ENCODE results near the gene SHANK1.
A peak's percentile ranks its signal among the peaks of the same experiment; 100 is the strongest.

The SHANK1 gene

GRCh38 chr19:50633973-50634372, 85.6 kb downstream of the SHANK1 start:
- in situ Hi-C loops (cut with MboI; ENCODE audit: low sequenced_read_pairs, unreplicated experiment), result no loop called here
- TF ChIP-seq CTCF (IDR thresholded peaks at IDR 0.05; ENCODE audit: borderline replicate concordance, control extremely low read depth, extremely low read depth, insufficient read depth, missing control alignments), result no peak
- no peak for DNase-seq (ENCODE audit: low spot score)

- no peak for DNase-seq (ENCODE audit: low spot score)
- TF ChIP-seq CTCF (IDR thresholded peaks at IDR 0.05; ENCODE audit: borderline replicate concordance, control extremely low read depth, extremely low read depth, insufficient read depth, missing control alignments), result no peak
- in situ Hi-C loops (cut with MboI; ENCODE audit: low sequenced_read_pairs, unreplicated experiment), result no loop called here
These were observed 86.2 kb downstream of the SHANK1 start for GRCh38 chr19:50633359-50633758.

GRCh38 chr19:50632151-50632835, 87.3 kb downstream of the SHANK1 start:
- TF ChIP-seq CTCF (IDR thresholded peaks at IDR 0.05; ENCODE audit: borderline replicate concordance, control extremely low read depth, extremely low read depth, insufficient read depth, missing control alignments), result no peak
- no peak for DNase-seq (ENCODE audit: low spot score)
- in situ Hi-C loops (cut with MboI; ENCODE audit: low sequenced_read_pairs, unreplicated experiment), result no loop called here

- DNase-seq (ENCODE audit: low spot score), result peak; percentile 21
- TF ChIP-seq CTCF (IDR thresholded peaks at IDR 0.05; ENCODE audit: borderline replicate concordance, control extremely low read depth, extremely low read depth, insufficient read depth, missing control alignments), result no peak
- in situ Hi-C loops (cut with MboI; ENCODE audit: low sequenced_read_pairs, unreplicated experiment), result no loop called here
These were observed 89.8 kb downstream of the SHANK1 start for GRCh38 chr19:50629801-50630200.

GRCh38 chr19:50629194-50629593, 90.4 kb downstream of the SHANK1 start:
- no peak for TF ChIP-seq CTCF (IDR thresholded peaks at IDR 0.05; ENCODE audit: borderline replicate concordance, control extremely low read depth, extremely low read depth, insufficient read depth, missing control alignments)
- DNase-seq (ENCODE audit: low spot score), result no peak
- in situ Hi-C loops (cut with MboI; ENCODE audit: low sequenced_read_pairs, unreplicated experiment), result no loop called here

- in situ Hi-C loops (cut with MboI; ENCODE audit: low sequenced_read_pairs, unreplicated experiment), result no loop called here
- DNase-seq (ENCODE audit: low spot score), result no peak
- TF ChIP-seq CTCF (IDR thresholded peaks at IDR 0.05; ENCODE audit: borderline replicate concordance, control extremely low read depth, extremely low read depth, insufficient read depth, missing control alignments), result no peak
These were observed 91.1 kb downstream of the SHANK1 start for GRCh38 chr19:50628551-50628950.

Data from GM13976 (cell line).